NCI-H146 treated with DMSO at 0.1 percent for 48 hours (cell line): ENCODE results near the gene RALA.
A peak's percentile ranks its signal among the peaks of the same experiment; 100 is the strongest.
"Not testable (repeated sequence)": the region's sequence is repeated elsewhere in the genome, so short reads cannot be mapped to it uniquely, and the experiment has no call there.

Experiments
- DNase-seq: peaks from one replicate; lab custom pipeline; 2025; ENCODE audit not compliant: unreplicated experiment; lab: John Stamatoyannopoulos, UW

RALA gene

GRCh38 chr7:39721919-39722597 lies 98.7 kb downstream of the RALA start:
- no peak for DNase-seq

GRCh38 chr7:39727231-39728012 lies 104.0 kb downstream of the RALA start:
- no peak for DNase-seq

- peak; percentile 85 for DNase-seq
These were observed 109.7 kb downstream of the RALA start for GRCh38 chr7:39732837-39733804.

DNA sequence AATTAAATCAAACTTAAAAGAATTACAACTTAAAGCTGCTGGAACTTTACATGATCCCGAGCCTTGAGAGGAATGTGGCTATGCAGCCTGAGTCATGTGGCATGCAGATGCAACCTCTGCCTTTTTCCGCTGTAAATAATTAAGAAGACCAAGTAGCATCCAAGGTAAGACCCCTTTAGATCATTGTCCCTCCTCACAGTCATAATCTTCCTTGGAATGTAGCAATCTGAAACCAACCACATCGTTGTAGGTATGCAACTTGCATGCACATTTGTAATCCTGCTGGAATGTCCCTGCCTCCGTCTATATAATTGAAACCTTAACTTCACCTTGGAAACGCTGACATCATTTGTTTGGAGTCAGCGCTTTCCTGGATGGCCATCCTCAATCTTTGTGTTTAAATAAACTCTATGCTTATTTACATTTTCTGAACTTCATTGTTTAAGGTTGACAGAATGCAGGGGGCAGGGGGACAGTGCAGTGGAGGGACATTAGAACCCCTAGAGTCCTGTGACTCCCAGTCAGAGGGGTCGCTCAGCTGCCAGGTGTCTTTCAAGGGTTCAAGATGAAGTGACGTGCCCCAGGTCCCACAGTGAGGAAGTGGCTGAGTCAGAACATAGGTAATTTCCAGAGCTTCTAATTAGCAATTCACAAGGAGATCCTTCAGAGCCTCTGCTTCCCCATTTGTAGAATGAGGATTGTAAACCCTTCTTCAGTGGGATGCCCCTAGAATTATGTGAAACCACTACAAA lies 110.7 kb downstream of the RALA start:
- no peak for DNase-seq

GRCh38 chr7:39734633-39735004 lies 111.2 kb downstream of the RALA start:
- DNase-seq = no peak

DNA sequence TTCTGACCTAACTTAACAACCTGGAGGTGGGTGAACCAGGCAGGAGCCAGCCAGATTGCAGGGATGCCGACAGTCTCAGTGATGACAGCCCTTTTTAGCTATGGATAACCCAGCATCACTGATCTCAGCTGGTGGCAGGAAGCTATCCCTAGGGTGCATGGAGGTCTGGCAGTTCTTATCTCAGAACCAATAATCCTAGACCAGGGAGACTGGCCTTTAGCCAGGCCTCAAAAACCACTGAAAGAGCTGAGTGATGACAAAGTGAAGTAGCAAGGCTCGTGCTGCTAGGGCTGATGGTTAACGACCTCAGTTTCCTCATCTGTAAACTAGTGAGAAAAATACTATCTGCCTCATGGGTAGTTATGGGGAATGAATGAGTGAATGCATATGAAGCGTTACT lies 112.5 kb downstream of the RALA start:
- no peak for DNase-seq

- DNase-seq = peak; percentile 4
These were observed 118.7 kb downstream of the RALA start for GRCh38 chr7:39741942-39742623.

DNA sequence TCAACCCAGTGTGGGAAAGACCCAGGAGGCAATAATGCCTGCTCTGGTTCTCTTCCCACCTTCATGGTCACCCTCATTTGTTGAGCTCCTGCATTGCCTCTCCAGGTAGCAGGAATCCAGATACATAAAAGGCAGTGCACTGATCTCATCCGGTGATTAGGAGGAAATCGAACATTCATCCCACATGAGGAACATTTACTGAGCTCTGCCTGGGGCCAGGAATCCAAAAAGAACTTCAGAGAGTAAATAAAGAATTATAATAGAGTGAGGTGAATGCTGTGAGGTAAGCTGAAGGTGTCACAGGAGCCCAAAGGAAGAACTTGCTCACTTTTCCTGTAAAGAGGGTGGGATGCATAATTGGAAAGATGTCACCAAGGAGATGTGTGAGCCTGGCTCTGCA lies 121.2 kb downstream of the RALA start:
- DNase-seq = no peak

GRCh38 chr7:39745320-39745719 lies 121.9 kb downstream of the RALA start:
- no peak for DNase-seq

DNA sequence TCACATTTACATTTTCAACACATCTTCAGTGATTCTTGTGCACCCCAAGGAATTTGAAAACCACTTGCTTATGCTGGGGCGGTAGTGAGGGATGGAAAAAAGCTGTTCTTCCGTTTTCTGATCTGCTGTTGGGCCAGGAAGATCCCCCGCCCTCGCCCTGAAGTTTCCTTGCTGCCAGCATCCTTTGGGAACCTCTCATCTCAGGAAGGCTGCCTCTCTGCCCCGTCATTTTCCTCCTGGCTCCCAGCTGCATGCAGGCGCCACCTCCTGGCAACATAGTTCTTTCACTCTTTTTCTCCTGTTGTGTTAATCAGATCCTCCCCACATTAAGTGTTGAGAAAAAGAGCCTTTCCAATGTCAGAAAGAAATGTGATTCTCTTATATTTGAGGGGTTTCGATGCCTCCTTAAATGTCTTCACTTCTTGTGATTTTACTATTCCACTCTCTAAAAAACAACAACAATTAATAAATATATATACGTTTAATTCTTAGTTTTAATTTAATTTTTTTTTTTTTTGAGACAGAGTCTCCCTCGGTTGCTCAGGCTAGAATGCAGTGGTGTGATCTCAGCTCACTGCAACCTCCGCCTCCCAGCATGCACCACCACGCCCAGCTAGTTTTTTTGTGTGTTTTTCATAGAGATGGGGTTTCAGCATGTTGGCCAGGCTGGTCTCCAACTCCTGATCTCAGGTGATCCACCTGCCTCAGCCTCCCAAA lies 122.9 kb downstream of the RALA start:
- peak; percentile 63 for DNase-seq

- DNase-seq = no peak
These were observed 125.8 kb downstream of the RALA start for GRCh38 chr7:39749177-39749576.

DNA sequence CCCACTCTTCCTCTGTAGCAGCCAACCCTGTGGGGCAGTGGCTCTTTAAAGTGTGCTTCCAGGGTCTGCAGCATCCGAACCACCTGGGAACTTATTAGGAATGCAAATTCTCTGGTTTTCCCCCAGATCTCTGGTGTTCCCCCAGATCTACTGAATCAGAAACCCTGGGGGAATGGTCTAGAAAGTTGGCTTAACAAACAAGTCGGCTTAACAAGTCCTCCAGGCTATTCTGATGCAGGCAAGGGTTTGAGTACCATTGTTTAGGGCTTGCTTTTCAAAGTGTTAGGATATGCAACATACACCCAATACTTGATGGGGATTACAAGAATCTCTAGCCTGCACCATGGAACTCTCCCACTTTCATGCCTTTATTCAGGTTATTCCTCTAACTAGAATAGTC lies 126.3 kb downstream of the RALA start:
- no peak for DNase-seq

DNA sequence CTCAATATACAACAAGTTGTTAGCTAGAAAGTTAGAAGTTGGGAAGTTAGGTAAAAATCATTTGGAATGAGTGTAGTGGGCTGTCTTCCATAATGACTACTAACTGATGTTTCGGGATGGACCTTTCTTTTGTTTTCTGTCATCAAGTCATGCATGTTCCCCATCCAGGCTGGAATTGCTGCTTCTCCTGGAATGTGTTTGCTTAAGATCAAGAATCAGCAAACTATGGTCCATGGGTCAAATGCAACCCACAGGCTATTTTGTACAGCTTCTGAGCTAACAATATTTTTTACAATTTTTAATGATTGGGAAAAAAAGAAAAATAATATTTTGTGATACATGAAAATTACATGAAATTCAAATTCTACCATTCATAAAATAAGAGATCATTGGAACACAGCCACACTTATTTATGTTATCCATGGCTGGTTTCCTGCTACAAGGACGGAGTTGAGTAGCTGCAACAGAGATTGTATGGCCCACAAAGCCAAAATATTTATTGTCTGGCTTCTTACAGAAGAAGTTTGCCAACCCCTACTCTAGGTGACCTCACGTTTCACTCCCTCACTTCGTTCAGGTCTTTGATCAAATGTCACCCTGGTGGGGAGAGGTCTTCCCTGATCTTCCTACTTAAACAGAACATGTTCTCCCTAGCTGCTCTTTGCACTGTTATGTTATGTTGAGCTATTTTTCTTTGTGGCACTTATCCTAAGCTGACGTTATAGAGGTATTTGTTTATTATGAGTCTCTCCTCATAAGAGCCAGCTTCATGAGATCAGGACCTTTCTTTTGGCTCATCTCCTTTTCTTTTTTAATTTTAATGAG lies 127.1 kb downstream of the RALA start:
- no peak for DNase-seq

GRCh38 chr7:39753237-39753636 lies 129.9 kb downstream of the RALA start:
- not testable (repeated sequence) for DNase-seq

GRCh38 chr7:39753823-39754325 lies 130.5 kb downstream of the RALA start:
- DNase-seq = no peak

DNA sequence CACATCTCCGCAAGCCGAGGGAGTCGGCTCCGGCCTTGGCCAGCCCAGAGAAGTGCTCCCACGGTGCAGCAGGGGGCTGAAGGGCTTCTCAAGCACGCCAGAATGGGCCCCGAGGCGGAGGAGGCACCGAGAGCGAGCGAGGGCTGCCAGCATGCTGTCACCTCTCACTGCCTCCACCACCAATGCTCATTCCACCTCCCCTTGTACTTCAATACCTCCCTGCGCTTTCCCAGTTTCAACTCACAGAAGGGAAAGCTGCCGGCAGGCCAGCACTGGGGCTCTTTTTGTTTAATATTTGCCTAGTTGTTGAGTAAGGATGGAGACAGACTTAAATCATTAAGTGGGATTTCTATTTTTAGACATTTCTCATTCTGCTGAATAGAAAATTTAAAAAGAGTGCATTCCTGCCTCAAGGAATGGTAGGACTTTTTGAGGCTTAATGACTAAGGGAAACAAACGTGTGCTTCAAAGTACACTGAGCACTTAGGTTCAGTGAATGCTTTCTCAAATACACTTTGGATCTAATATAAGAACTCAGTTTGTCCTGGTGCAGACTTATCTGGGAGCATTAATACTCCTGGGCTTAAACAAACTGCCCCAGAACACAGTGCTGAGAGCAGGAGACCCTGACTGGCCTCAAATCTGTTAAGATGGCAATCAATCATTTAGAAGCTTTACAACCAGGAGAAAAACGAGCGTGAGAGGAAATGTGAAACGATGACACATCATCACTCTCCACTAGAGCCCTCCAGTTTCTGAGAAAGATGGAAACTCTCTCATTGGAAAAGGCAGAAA lies 131.2 kb downstream of the RALA start:
- no peak for DNase-seq

DNA sequence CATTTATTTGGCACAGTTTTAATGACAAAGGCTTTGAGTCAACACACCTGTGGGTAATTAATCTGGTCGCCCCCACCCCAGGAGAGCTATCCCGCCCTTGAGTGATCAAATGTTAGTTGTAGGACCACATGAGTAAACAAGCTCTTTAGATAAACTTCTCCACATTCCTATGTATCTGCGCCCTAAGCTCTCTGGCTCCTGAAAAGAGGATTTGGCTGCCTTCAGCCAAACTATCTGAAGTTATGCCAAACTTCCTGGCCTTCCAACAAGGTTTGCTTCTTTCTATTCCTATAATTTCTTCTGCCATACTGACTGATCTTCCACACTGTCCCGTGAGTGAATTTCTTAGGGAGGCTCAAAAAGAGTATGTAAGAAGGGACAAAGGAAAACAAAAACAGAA lies 134.2 kb downstream of the RALA start:
- DNase-seq = no peak
